OCI-M2 (cell line): Measurements from ENCODE around the gene RPL37.
"Not testable (repeated sequence)": the region's sequence is repeated elsewhere in the genome, so short reads cannot be mapped to it uniquely, and the experiment has no call there.

ENCODE experiments used
- DNase-seq: peaks from one replicate; lab custom pipeline; 2025; ENCODE audit not compliant: unreplicated experiment; lab: John Stamatoyannopoulos, UW

RPL37 gene

GRCh38 chr5:40834391-40834848, 602 bp downstream of the RPL37 start:
- DNase-seq, result no peak

GRCh38 chr5:40833712-40834229, 1.3 kb downstream of the RPL37 start:
- no peak for DNase-seq

DNA sequence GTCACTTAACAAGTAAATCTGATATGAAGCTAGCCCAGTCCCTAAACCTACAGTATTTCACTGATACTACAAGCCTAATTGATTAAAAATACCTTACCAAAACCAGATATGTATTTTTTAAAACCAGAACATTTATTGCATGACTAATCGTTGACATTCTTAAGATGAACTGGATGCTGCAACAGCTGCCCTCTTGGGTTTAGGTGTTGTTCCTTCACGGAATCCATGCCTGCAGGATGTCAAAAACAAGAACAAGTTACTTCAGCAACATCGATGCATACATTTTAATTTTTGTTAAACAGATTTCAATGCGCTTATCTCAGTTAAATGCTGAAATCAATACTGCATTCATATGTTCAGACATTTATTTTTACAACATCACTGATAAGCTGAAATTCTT, 2.7 kb downstream of the RPL37 start:
- no peak for DNase-seq

DNA sequence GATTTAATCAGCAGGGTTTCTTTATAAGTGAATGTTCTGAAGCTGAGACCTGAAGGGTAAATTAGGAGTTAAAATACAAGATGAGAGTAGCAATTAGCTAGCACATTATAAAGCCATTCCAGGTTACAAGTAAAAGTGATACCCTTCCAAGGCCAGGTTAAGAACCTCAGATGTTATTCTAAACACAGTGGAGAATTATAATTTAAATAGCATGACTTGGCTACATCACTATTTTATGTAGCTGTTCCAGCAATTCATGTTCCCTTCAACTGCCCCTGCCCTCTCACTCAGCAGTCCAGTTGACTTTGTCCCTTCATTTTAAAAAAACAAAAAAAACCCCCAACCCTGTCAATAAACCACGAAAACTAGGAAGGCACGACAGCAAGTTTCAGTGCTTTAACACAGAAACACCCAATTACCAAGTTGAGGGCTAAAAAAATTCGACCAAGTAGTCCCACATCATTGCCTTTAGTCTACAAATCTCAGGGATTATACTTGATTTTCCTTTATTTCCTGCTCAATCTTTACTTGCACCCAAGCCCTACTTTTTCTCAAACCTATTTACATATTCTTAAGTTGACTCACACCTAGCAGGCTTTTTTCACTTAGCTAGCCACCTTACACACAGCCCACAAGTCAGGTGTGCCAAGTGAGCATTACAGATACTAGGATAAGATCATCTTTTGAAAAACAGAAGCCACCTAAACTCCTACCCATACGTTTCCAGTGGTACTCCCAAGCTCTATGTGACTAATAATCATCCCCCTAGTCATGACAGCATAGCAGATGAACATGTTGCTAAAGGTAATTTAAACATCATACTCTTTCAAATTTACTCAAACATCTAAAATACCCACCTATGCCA, 3.4 kb downstream of the RPL37 start:
- no peak for DNase-seq

DNA sequence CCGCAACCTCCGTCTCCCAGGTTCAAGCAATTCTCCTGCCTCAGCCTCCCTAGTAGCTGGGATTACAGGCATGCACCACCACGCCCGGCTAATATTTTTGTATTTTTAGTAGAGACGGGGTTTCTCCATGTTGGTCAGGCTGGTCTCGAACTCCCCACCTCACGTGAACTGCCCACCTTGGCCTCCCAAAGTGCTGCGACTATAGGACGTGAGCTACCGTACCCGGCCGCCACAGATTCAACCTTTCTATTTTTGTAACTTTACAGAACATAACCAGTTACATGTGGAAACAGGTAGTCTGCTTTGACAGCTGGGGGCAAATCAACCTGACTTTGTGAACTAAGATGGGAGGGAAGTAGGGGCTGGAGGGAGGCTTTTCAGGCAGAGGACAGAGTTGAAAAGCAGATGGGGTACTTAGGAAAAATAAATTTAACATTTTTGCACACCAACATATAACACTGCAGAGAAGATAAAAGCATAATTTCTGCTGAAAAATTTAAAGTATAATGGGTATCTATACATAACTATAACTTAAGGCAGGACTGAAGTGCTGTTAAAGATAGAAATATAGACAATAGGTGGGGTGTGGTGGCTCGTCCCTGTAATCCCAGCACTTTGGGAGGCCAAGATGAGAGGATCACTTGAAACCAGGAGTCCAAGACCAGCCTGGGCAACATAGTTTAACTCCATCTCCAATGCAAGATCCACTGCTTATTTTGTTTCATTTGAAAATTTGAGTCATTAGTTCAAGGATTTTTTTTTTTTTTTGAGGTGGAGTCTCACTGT, 5.1 kb downstream of the RPL37 start:
- no peak for DNase-seq

DNA sequence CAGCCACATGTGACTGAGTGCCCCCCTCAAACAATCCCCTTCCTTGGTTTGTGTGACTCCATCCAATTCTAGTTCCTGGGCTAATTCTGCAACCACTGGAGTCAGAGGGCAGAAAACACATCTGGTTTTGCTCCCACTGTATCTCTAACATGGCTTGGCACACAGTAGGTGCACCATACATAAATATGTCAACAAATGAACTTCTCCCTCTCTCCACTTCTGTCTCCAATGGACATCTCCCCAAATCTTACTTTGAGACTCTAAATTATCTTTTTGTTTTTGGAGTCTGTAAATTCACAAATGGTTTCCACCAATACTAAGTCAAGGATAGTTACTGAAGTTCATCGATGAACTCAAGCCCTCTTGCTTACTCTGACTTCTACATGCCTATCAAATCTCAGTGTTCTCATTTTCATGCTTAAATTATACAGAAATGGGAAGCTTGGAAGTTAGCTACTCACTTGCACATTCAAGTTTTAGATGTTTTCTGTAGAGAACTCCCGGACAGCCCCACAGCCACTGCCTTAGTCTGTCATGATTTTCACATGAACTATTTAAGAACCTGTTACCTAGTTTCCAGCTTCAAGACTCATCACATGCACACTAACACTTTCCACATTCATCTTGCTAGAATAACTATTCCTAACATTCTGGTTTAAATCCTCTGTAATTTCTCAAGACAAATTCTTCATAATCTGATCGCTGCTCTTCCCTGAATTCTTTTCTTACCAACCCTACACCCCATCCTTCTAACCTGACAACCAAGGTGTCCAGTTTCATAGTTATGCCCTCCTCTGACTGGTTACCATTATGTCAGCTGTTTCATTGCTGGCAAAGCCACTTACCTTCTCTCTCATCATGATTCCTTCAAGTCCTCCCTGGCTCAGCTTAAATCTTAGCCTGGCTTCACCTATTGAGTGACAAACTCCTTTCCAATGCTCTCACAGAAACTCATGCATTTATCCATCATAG, 6.0 kb downstream of the RPL37 start:
- no peak for DNase-seq

DNA sequence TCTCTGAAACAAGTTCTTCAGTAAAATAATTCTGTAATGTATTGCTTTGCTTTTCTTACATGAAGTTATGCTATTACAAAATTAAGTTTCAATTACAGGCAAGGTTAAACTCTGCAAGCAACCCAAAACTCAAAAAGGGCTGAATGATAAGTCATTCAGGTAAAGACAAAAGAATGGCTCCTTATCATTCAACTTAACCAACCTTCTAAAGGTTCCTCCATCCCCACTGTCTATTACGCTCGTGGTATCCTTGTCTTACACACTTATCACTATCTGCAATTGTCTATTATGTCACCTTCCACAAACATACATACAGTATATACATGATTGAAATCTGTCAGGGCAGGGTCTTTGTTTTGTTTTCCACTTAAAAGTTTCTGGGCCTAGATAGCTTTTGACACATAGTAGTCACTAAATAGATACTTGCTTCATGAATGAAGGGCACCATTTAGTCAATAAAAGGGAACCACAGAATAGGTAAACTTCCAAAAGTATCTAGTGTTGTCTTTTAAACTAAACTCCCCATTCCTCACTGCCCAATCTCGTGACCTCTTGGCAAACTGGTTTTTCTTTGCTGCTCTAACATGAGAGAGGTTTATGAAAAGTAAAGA, 6.9 kb downstream of the RPL37 start:
- no peak for DNase-seq

- no peak for DNase-seq
These were observed 7.6 kb downstream of the RPL37 start for GRCh38 chr5:40827188-40827977.

GRCh38 chr5:40826489-40827187, 8.4 kb downstream of the RPL37 start:
- no peak for DNase-seq

GRCh38 chr5:40825461-40826043, 9.5 kb downstream of the RPL37 start:
- DNase-seq, result not testable (repeated sequence)

- no peak for DNase-seq
These were observed 11.6 kb downstream of the RPL37 start for GRCh38 chr5:40823459-40823858.

DNA sequence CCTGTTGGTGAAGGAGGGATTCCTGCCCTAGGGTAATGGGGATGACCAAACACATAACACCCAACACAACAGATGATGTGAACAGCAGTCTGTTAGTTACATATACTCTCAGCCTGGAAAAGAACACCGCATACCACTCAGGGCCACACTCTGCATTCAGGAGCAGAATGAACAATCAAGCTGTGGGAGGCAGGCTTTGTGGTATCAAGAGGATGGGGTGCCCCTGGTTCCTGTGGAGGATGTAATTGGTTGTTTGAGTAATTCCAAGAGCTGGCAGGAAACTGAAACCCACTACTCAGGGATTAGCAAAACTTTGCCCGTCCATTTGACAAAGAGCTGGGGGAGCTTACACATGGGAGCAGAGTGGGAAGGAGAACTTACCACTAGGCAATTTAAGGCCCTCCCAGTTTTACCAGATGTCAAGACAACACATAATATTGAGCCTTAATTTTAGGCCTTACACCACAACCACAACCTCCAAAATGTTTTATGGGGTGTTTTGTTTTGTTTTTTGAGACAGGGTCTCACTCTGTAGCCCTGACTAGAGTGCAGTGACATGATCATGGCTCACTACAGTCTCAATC, 21.2 kb downstream of the RPL37 start:
- no peak for DNase-seq

DNA sequence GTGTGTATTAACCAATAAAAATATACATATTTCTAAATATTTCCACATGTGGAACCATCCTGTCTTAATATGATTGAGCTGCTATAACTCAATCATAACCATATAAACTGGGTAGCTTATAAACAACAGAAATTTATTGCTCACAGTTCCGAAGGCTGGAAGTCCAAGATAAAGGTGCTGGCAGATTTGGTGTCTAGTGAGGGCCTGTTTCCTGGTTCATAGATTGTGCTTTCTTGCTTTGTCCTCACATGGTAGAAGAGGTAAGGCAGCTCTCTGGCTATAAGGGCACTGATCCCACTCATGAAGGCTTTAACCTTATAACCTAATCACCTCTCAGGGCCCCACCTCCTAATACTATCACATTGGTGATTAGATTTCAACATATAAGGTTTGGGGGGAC, 22.9 kb downstream of the RPL37 start:
- no peak for DNase-seq

DNA sequence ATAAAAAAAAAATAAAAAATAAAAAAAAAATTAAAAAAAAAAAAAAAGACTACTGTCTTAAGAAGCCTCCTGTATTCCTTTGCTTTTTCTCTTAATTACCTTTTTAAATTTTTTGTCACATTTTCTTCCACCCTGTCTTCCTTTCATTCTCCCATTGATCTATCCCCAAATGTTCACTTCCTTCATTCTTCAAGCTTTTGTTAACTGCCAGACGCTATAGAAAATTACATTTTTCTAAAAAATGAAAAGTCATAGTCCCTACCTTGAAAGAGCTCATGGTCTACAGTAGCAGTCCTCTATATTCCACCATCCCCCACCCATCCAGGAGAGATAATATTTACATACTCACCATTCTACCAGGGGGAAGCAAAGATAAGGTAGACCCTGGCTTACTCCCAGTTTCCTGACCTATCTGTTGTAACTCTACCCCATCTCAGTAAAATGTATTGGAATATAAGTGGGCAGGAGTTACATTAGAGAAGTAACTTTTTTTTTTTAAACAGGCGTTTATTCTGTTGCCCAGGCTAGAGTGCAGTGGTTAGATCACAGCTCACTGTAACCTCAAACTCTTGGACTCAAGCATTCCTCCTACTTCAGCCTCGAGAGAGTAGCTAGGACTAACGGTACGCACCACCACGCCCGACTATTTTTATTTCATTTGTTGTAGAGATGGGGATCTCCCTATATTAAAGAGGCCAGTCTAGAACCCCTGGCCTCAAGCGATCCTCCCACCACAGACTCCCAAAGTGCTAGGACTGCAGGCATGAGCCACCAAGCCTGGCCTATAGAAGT, 33.1 kb downstream of the RPL37 start:
- DNase-seq, result peak; percentile 59

DNA sequence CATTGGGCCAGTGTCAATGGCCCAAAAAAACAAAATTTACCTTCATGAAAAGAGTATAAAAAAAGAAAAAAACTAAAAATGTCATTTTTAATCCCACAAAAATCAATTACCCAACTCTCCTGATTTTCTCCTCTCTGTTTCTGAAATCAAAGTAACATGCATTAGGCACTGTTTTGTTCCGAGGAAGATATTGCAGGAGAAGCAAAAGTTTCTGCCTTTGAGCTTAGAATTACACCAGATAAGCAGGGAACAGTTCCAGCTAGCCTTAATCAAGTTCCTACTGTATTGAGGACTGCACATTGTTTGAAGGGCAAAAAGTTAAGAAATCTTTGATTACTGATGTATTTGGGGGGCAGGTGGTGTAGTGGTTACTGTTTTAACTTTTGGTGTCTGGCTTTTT, 35.8 kb downstream of the RPL37 start:
- DNase-seq, result no peak

- DNase-seq, result no peak
These were observed 36.2 kb downstream of the RPL37 start for GRCh38 chr5:40798801-40799210.

DNA sequence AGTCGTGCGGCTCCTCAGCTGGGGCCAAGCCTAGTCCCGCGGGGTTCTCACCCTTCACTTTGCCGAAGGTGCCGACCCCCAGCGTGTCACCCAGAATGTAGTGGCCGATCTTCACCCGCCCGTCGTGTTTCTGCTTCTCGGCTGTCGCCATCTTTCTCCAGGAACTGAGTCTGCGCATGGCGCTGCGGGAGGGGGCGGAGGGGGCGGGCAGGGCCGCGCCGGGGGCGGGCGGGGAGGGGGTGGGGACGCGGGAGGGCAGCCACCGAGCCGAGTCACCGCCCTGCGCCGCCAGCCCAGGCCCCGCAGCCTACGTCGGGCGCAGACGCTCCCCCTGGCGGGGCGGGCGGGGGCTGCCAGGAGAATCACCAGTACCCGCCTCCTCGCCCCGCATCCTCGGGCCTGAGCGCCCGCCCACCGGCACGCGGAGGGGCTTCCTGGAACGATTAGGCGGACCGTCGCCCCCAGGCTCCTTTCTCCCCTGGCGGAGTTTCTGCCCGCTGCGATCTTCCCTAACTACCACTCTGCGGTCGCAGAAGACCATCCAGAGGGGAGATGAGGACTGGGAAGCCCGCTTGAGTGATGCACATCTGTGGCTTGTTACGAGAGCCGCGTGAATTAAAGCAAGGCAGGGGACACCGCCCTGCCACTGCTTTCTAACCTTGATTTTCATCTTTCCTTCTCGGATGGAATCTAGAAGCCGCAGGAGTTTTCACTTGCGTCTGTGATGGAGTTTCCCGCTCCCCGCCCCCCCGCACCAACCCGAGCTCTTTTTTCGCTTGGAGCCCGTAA, 36.8 kb downstream of the RPL37 start, which contains the start of gene PRKAA1:
TSS of gene PRKAA1 (minus strand) at position 363 of the 789 bp plus-strand sequence. CDS start at position 178, 185 bp downstream.
- peak; percentile 18 for DNase-seq
